GM19035 (cell line): ENCODE results near the gene ADAMTS18.
A peak's percentile ranks its signal among the peaks of the same experiment; 100 is the strongest.

ENCODE experiments used
- ATAC-seq: cut with Tn5 transposase; IDR thresholded peaks from one replicate; pipeline ENCODE4 v1.9.1; 2021; ENCODE audit not compliant: unreplicated experiment

Gene ADAMTS18

GRCh38 chr16:77435272-77435820 lies 512 bp upstream of the ADAMTS18 start:
- ATAC-seq, result no peak

GRCh38 chr16:77434022-77434529 lies 758 bp downstream of the ADAMTS18 start:
- ATAC-seq, result no peak

- no peak for ATAC-seq
These were observed 1.7 kb downstream of the ADAMTS18 start for GRCh38 chr16:77433146-77433545.

GRCh38 chr16:77432264-77432663 lies 2.6 kb downstream of the ADAMTS18 start:
- ATAC-seq, result no peak

- ATAC-seq, result no peak
These were observed 3.8 kb downstream of the ADAMTS18 start for GRCh38 chr16:77430787-77431585.

- no peak for ATAC-seq
These were observed 4.5 kb downstream of the ADAMTS18 start for GRCh38 chr16:77430360-77430759.

- ATAC-seq, result no peak
These were observed 9.8 kb downstream of the ADAMTS18 start for GRCh38 chr16:77424871-77425604.

GRCh38 chr16:77422196-77422784 lies 12.5 kb downstream of the ADAMTS18 start:
- no peak for ATAC-seq

- no peak for ATAC-seq
These were observed 17.8 kb downstream of the ADAMTS18 start for GRCh38 chr16:77416939-77417480.

GRCh38 chr16:77414752-77415231 lies 20.0 kb downstream of the ADAMTS18 start:
- no peak for ATAC-seq

- ATAC-seq, result no peak
These were observed 24.4 kb downstream of the ADAMTS18 start for GRCh38 chr16:77410449-77410848.

- no peak for ATAC-seq
These were observed 25.5 kb downstream of the ADAMTS18 start for GRCh38 chr16:77409311-77409710.

- ATAC-seq, result peak; percentile 49
These were observed 26.2 kb downstream of the ADAMTS18 start for GRCh38 chr16:77408607-77409006.

GRCh38 chr16:77406680-77407079 lies 28.2 kb downstream of the ADAMTS18 start:
- ATAC-seq, result no peak

- no peak for ATAC-seq
These were observed 30.1 kb downstream of the ADAMTS18 start for GRCh38 chr16:77404775-77405174.

- no peak for ATAC-seq
These were observed 31.1 kb downstream of the ADAMTS18 start for GRCh38 chr16:77403732-77404131.

- ATAC-seq, result no peak
These were observed 32.2 kb downstream of the ADAMTS18 start for GRCh38 chr16:77402672-77403071.

GRCh38 chr16:77402118-77402517 lies 32.7 kb downstream of the ADAMTS18 start:
- no peak for ATAC-seq

- no peak for ATAC-seq
These were observed 35.3 kb downstream of the ADAMTS18 start for GRCh38 chr16:77399546-77399945.

GRCh38 chr16:77399066-77399465 lies 35.8 kb downstream of the ADAMTS18 start:
- no peak for ATAC-seq

GRCh38 chr16:77398495-77398894 lies 36.3 kb downstream of the ADAMTS18 start:
- no peak for ATAC-seq
